ENCODE data around the gene ANKH. TPM values are rescaled to one million over a fixed set of nuclear protein-coding genes. Genes with fewer than 3 reads are reported as not detected.

Gene ANKH
- total RNA-seq, 1 experiment from 2014 or later: 81.4 TPM

DNA sequence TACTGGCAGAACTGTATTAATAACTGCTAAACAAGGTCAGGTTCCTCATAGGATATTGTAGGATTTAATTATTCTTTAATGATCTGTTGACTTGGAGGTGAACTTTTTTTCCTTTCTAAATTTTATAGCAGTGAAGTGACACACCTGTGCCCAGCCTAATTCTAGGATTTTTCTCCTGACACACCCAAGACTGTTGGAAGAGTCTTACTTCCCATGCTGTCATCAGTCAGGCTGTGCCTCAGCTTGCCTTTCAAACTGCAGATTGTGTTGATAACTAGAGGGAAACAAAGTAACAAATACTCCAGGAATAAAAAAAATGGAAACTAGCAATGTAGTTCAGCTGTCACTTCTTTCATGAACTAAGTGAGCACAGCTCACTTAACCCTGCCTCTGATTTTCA, 185.1 kb downstream of the ANKH start:
- ChIA-PET CTCF (interaction anchor here (0.6 to 1.6 kb wide), 4 partner anchors 17 to 329 kb away, joined by 3 to 13 read pairs (median 4); no protein-coding TSS in a partner anchor), POLR2A (ENCODE audit: unreplicated experiment) (no interaction called here)
- Histone ChIP-seq H3K79me2 (ENCODE audit: low read depth) (no peaks in the 10 kb centered on the region), H3K9me3 (ENCODE audit: insufficient read depth, low read depth) (no peaks in the 10 kb centered on the region), H4K20me1 (ENCODE audit: insufficient read depth) (peaks cover 21% of the 10 kb centered on the region), H3K4me3 (no peak overlapping the region), H3K4me1 (replicated peaks; ENCODE audit: insufficient read depth) (no peaks in the 10 kb centered on the region), H3K27ac (no peak overlapping the region), H3F3A (ENCODE audit: insufficient read depth, low read depth) (no peaks in the 10 kb centered on the region), H2AFZ (no peak overlapping the region), H3K27me3 (ENCODE audit: insufficient read depth, low read depth) (no peaks in the 10 kb centered on the region), H3K36me3 (ENCODE audit: low read depth) (peaks cover 54% of the 10 kb centered on the region), H3K4me2 (no peak overlapping the region), H3K9me2 (ENCODE audit: insufficient read depth) (no peaks in the 10 kb centered on the region)
- no peak for DNase-seq
- intact Hi-C loops (cut with micrococcal nuclease; ENCODE audit: unreplicated experiment): loop anchor here (5.0 kb wide), 1 partner anchor 261 kb away; no protein-coding TSS in a partner anchor
- no TSS peak for BruUV-seq (replicated peaks)
- no peak for TF ChIP-seq EZH2 (IDR thresholded peaks at IDR 0.05; ENCODE audit: low read depth)
- TF ChIP-seq CTCF (conservative IDR thresholded peaks at IDR 0.05): no peak

DNA sequence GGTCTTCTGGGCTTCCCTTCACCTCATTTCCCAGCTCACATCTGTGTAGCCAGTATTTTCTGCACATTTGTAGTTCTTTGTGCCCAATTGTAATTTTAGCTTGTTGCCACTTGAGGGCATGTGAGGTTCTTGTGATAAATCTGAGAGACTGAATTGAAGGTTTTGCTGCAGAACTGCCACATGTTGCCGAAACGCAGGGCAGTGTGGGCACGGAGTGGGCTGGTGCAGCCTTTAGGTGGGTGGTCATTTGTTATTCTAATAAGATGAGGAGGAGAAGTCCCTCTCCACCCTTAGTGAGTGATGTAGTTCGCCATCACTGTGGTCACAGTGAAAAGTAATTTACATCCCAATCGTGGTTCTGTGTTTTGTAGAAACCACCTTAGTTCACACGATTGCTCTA, 185.8 kb downstream of the ANKH start:
- H4K20me1 ChIP-seq (ENCODE audit: insufficient read depth): peaks cover 15% of the 10 kb centered on the region
- no peaks in the 10 kb centered on the region for H3F3A ChIP-seq (ENCODE audit: insufficient read depth, low read depth)
- H3K4me2 ChIP-seq: no peak overlapping the region
- intact Hi-C loops (cut with micrococcal nuclease; ENCODE audit: unreplicated experiment): loop anchor here (1.0 to 5.0 kb wide), 5 partner anchors 42 to 329 kb away; no protein-coding TSS in a partner anchor
- ChIA-PET POLR2A (ENCODE audit: unreplicated experiment) (interaction anchor here (0.6 kb wide), 1 partner anchor 324 kb away, joined by 3 read pairs; no protein-coding TSS in a partner anchor), CTCF (interaction anchor here (0.6 to 1.9 kb wide), 12 partner anchors 16 to 1139 kb away, joined by 3 to 14 read pairs (median 6); no protein-coding TSS in a partner anchor)
- H3K27ac ChIP-seq: no peak overlapping the region
- no peaks in the 10 kb centered on the region for H3K4me1 ChIP-seq (replicated peaks; ENCODE audit: insufficient read depth)
- H2AFZ ChIP-seq: no peak overlapping the region
- no peaks in the 10 kb centered on the region for H3K27me3 ChIP-seq (ENCODE audit: insufficient read depth, low read depth)
- peaks cover 47% of the 10 kb centered on the region for H3K36me3 ChIP-seq (ENCODE audit: low read depth)
- H3K9me3 ChIP-seq (ENCODE audit: insufficient read depth, low read depth): no peaks in the 10 kb centered on the region
- TF ChIP-seq CTCF (conservative IDR thresholded peaks at IDR 0.05) (peak; percentile 85), EZH2 (IDR thresholded peaks at IDR 0.05; ENCODE audit: low read depth) (no peak)
- H3K79me2 ChIP-seq (ENCODE audit: low read depth): no peaks in the 10 kb centered on the region
- BruUV-seq (replicated peaks): no TSS peak
- peak; percentile 39 to 54 for DNase-seq
- no peaks in the 10 kb centered on the region for H3K9me2 ChIP-seq (ENCODE audit: insufficient read depth)
- H3K4me3 ChIP-seq: no peak overlapping the region

DNA sequence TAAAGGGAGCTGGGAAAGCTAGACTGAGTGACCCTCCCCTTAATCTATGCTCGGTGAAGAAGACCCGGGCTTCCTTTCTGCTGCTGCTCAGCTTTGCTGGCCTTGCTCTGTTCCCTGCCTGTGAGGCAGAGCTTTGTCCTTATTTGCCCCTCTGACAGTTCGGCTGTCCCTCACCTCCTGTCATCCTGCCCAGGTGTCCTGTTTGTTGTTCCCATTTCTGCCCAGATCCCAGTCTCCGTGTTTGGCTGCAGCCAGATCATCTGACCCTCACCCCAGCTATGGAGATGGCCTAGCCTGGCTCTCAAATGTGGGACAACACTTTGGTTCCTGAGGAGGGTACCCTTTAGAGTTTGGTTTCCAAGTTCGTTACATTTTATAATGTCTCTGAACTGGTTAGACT, 186.8 kb downstream of the ANKH start:
- TF ChIP-seq CTCF (conservative IDR thresholded peaks at IDR 0.05) (no peak), EZH2 (IDR thresholded peaks at IDR 0.05; ENCODE audit: low read depth) (no peak)
- H2AFZ ChIP-seq: no peak overlapping the region
- H4K20me1 ChIP-seq (ENCODE audit: insufficient read depth): peaks cover 15% of the 10 kb centered on the region
- DNase-seq: no peak
- H3K4me1 ChIP-seq (replicated peaks; ENCODE audit: insufficient read depth): no peaks in the 10 kb centered on the region
- intact Hi-C loops (cut with micrococcal nuclease; ENCODE audit: unreplicated experiment): loop anchor here (1.0 to 5.0 kb wide), 5 partner anchors 43 to 330 kb away; no protein-coding TSS in a partner anchor
- no peak overlapping the region for H3K27ac ChIP-seq
- no peaks in the 10 kb centered on the region for H3F3A ChIP-seq (ENCODE audit: insufficient read depth, low read depth)
- peaks cover 37% of the 10 kb centered on the region for H3K36me3 ChIP-seq (ENCODE audit: low read depth)
- H3K4me3 ChIP-seq: no peak overlapping the region
- ChIA-PET CTCF (interaction anchor here (1.1 to 1.9 kb wide), 3 partner anchors 17 to 325 kb away, joined by 4 to 14 read pairs (median 4); no protein-coding TSS in a partner anchor), POLR2A (ENCODE audit: unreplicated experiment) (no interaction called here)
- H3K4me2 ChIP-seq: no peak overlapping the region
- no peaks in the 10 kb centered on the region for H3K9me2 ChIP-seq (ENCODE audit: insufficient read depth)
- BruUV-seq (replicated peaks): no TSS peak
- H3K9me3 ChIP-seq (ENCODE audit: insufficient read depth, low read depth): no peaks in the 10 kb centered on the region
- H3K27me3 ChIP-seq (ENCODE audit: insufficient read depth, low read depth): no peaks in the 10 kb centered on the region
- H3K79me2 ChIP-seq (ENCODE audit: low read depth): 0 out of 2 replicates have a peak, but pooled peaks cover 3% of the 10 kb centered on the region
